ENCODE data around the gene SOX6. TPM values are rescaled to one million over a fixed set of nuclear protein-coding genes. Genes with fewer than 3 reads are reported as not detected.
"Not testable (repeated sequence)": the region's sequence is repeated elsewhere in the genome, so short reads cannot be mapped to it uniquely, and the experiment has no call there.

The SOX6 gene
- total RNA-seq, 8 experiments from 2014 or later = 0.92 to 25.7 (median 3.6) TPM

GRCh38 chr11:16034074-16034473 lies 322.3 kb downstream of the SOX6 start:
- ATAC-seq (replicated peaks in 6 of 8) = no peak
- in situ Hi-C loops (cut with MboI; ENCODE audit: low pct_unique_long_range_greater_than_20kb in 2 of 9, low sequenced_read_pairs in 9 of 9, unreplicated experiment in 9 of 9) = no loop called here
- Histone ChIP-seq H3K27ac (no peak overlapping the region), H3K4me3 (no peak overlapping the region), H3K4me1 (replicated peaks in 1 of 2) (no peaks in the 10 kb centered on the region)
- 60 to 100% (median 100%) methylated on average over 1 of the region's 1 CpG for WGBS, 10 experiments

GRCh38 chr11:16032974-16033373 lies 323.4 kb downstream of the SOX6 start:
- in situ Hi-C loops (cut with MboI; ENCODE audit: low pct_unique_long_range_greater_than_20kb in 2 of 9, low sequenced_read_pairs in 9 of 9, unreplicated experiment in 9 of 9) = no loop called here
- WGBS, 10 experiments = 40 to 100% (median 90%) methylated on average over 1 to 3 of the region's 3 CpGs; no CpG with 5 or more reads in 1 of the 10 experiments
- no peak overlapping the region for H3K27ac ChIP-seq
- H3K4me1 ChIP-seq (replicated peaks in 1 of 2) = peaks cover 1 to 6% of the 10 kb centered on the region in 2 donors
- no peak overlapping the region for H3K4me3 ChIP-seq
- ATAC-seq (replicated peaks in 6 of 8) = no peak

GRCh38 chr11:16031210-16031609 lies 325.1 kb downstream of the SOX6 start:
- Histone ChIP-seq H3K27ac (no peak overlapping the region), H3K4me3 (no peak overlapping the region), H3K4me1 (replicated peaks in 1 of 2) (peaks cover 3 to 6% of the 10 kb centered on the region in 2 donors)
- ATAC-seq (replicated peaks in 6 of 8) = peak in 4 of 8 experiments; percentile 33 to 73 (median 53)
- in situ Hi-C loops (cut with MboI; ENCODE audit: low pct_unique_long_range_greater_than_20kb in 2 of 9, low sequenced_read_pairs in 9 of 9, unreplicated experiment in 9 of 9) = no loop called here
- 67 to 100% (median 94%) methylated on average over 1 of the region's 1 CpG; no CpG with 5 or more reads in 4 of the 10 experiments for WGBS, 10 experiments

- Histone ChIP-seq H3K4me3 (no peak overlapping the region), H3K4me1 (replicated peaks in 1 of 2) (peaks cover 3 to 6% of the 10 kb centered on the region in 2 donors), H3K27ac (no peak overlapping the region)
- WGBS, 10 experiments = 0 to 86% (median 40%) methylated on average over 1 of the region's 1 CpG; no CpG with 5 or more reads in 3 of the 10 experiments
- peak in 3 of 8 experiments; percentile 86 to 87 (median 87) for ATAC-seq (replicated peaks in 6 of 8)
- in situ Hi-C loops (cut with MboI; ENCODE audit: low pct_unique_long_range_greater_than_20kb in 2 of 9, low sequenced_read_pairs in 9 of 9, unreplicated experiment in 9 of 9) = no loop called here
Measured at GRCh38 chr11:16030664-16031063, 325.7 kb downstream of the SOX6 start.

- in situ Hi-C loops (cut with MboI; ENCODE audit: low pct_unique_long_range_greater_than_20kb in 2 of 9, low sequenced_read_pairs in 9 of 9, unreplicated experiment in 9 of 9); H3K4me3 ChIP-seq; ATAC-seq (replicated peaks in 6 of 8); H3K4me1 ChIP-seq (replicated peaks in 1 of 2); H3K27ac ChIP-seq: not testable (repeated sequence)
- WGBS, 10 experiments = 73 to 100% (median 95%) methylated on average over 1 to 10 of the region's 10 CpGs; no CpG with 5 or more reads in 1 of the 10 experiments
Measured at GRCh38 chr11:16029151-16029550, 327.2 kb downstream of the SOX6 start.

GRCh38 chr11:16028419-16028818 lies 327.9 kb downstream of the SOX6 start:
- WGBS, 10 experiments = 38 to 90% (median 61%) methylated on average over 1 to 6 of the region's 6 CpGs; no CpG with 5 or more reads in 1 of the 10 experiments
- in situ Hi-C loops (cut with MboI; ENCODE audit: low pct_unique_long_range_greater_than_20kb in 2 of 9, low sequenced_read_pairs in 9 of 9, unreplicated experiment in 9 of 9) = no loop called here
- no peak overlapping the region for H3K27ac ChIP-seq
- ATAC-seq (replicated peaks in 6 of 8) = peak in 6 of 8 experiments; percentile 24 to 57 (median 44)
- H3K4me1 ChIP-seq (replicated peaks in 1 of 2) = peaks cover 3 to 6% of the 10 kb centered on the region in 2 donors
- no peak overlapping the region for H3K4me3 ChIP-seq

- WGBS, 10 experiments = 43 to 100% (median 74%) methylated on average over 1 to 6 of the region's 6 CpGs; no CpG with 5 or more reads in 1 of the 10 experiments
- in situ Hi-C loops (cut with MboI; ENCODE audit: low pct_unique_long_range_greater_than_20kb in 2 of 9, low sequenced_read_pairs in 9 of 9, unreplicated experiment in 9 of 9) = no loop called here
- no peak for ATAC-seq (replicated peaks in 6 of 8)
- Histone ChIP-seq H3K4me3 (no peak overlapping the region), H3K27ac (no peak overlapping the region), H3K4me1 (replicated peaks in 1 of 2) (peaks cover 3 to 6% of the 10 kb centered on the region in 2 donors)
Measured at GRCh38 chr11:16027621-16028020, 328.7 kb downstream of the SOX6 start.

GRCh38 chr11:16026849-16027248 lies 329.5 kb downstream of the SOX6 start:
- in situ Hi-C loops (cut with MboI; ENCODE audit: low pct_unique_long_range_greater_than_20kb in 2 of 9, low sequenced_read_pairs in 9 of 9, unreplicated experiment in 9 of 9) = no loop called here
- no peak overlapping the region for H3K27ac ChIP-seq
- no peak for ATAC-seq (replicated peaks in 6 of 8)
- peaks cover 3 to 6% of the 10 kb centered on the region in 2 donors for H3K4me1 ChIP-seq (replicated peaks in 1 of 2)
- WGBS, 10 experiments = 42 to 100% (median 94%) methylated on average over 1 to 2 of the region's 2 CpGs; no CpG with 5 or more reads in 1 of the 10 experiments
- H3K4me3 ChIP-seq = no peak overlapping the region

GRCh38 chr11:16018931-16019330 lies 337.4 kb downstream of the SOX6 start:
- H3K4me3 ChIP-seq = no peak overlapping the region
- peaks cover 3 to 18% of the 10 kb centered on the region in 2 donors for H3K4me1 ChIP-seq (replicated peaks in 1 of 2)
- peak in 2 of 8 experiments; percentile 55 to 75 for ATAC-seq (replicated peaks in 6 of 8)
- 26 to 100% (median 81%) methylated on average over 1 to 4 of the region's 4 CpGs for WGBS, 10 experiments
- in situ Hi-C loops (cut with MboI; ENCODE audit: low pct_unique_long_range_greater_than_20kb in 2 of 9, low sequenced_read_pairs in 9 of 9, unreplicated experiment in 9 of 9) = no loop called here
- no peak overlapping the region for H3K27ac ChIP-seq

- H3K4me1 ChIP-seq (replicated peaks in 1 of 2) = peaks cover 6 to 22% of the 10 kb centered on the region in 2 donors
- no peak for ATAC-seq (replicated peaks in 6 of 8)
- in situ Hi-C loops (cut with MboI; ENCODE audit: low pct_unique_long_range_greater_than_20kb in 2 of 9, low sequenced_read_pairs in 9 of 9, unreplicated experiment in 9 of 9) = no loop called here
- 6 to 100% (median 88%) methylated on average over 1 to 2 of the region's 2 CpGs for WGBS, 10 experiments
- H3K4me3 ChIP-seq = no peak overlapping the region
- H3K27ac ChIP-seq = no peak overlapping the region
Measured at GRCh38 chr11:16016468-16016829, 339.9 kb downstream of the SOX6 start.

GRCh38 chr11:16015741-16016467 lies 340.4 kb downstream of the SOX6 start:
- 8 to 92% (median 77%) methylated on average over 1 to 5 of the region's 5 CpGs for WGBS, 10 experiments
- ATAC-seq (replicated peaks in 6 of 8) = peak in 7 of 8 experiments; percentile 23 to 72 (median 61)
- in situ Hi-C loops (cut with MboI; ENCODE audit: low pct_unique_long_range_greater_than_20kb in 2 of 9, low sequenced_read_pairs in 9 of 9, unreplicated experiment in 9 of 9) = no loop called here
- H3K27ac ChIP-seq = no peak overlapping the region
- peaks cover 6 to 22% of the 10 kb centered on the region in 2 donors for H3K4me1 ChIP-seq (replicated peaks in 1 of 2)
- H3K4me3 ChIP-seq = no peak overlapping the region

- no peak overlapping the region for H3K4me3 ChIP-seq
- WGBS, 10 experiments = 30 to 81% (median 46%) methylated on average over 1 to 2 of the region's 3 CpGs; no CpG with 5 or more reads in 4 of the 10 experiments
- peaks cover 6 to 22% of the 10 kb centered on the region in 2 donors for H3K4me1 ChIP-seq (replicated peaks in 1 of 2)
- no peak overlapping the region for H3K27ac ChIP-seq
- in situ Hi-C loops (cut with MboI; ENCODE audit: low pct_unique_long_range_greater_than_20kb in 2 of 9, low sequenced_read_pairs in 9 of 9, unreplicated experiment in 9 of 9) = no loop called here
- ATAC-seq (replicated peaks in 6 of 8) = peak in 6 of 8 experiments; percentile 33 to 71 (median 59)
Measured at GRCh38 chr11:16013649-16014275, 342.6 kb downstream of the SOX6 start.

GRCh38 chr11:16013242-16013641 lies 343.1 kb downstream of the SOX6 start:
- in situ Hi-C loops (cut with MboI; ENCODE audit: low pct_unique_long_range_greater_than_20kb in 2 of 9, low sequenced_read_pairs in 9 of 9, unreplicated experiment in 9 of 9) = no loop called here
- peaks cover 9 to 22% of the 10 kb centered on the region in 2 donors for H3K4me1 ChIP-seq (replicated peaks in 1 of 2)
- 86 to 100% (median 97%) methylated on average over 1 to 2 of the region's 3 CpGs; no CpG with 5 or more reads in 4 of the 10 experiments for WGBS, 10 experiments
- no peak overlapping the region for H3K27ac ChIP-seq
- ATAC-seq (replicated peaks in 6 of 8) = no peak
- no peak overlapping the region for H3K4me3 ChIP-seq

All from motor neuron (in vitro differentiated cells).